GM19455 (cell line): ENCODE measurements around the gene IGFL3.
"Not testable (repeated sequence)": the region's sequence is repeated elsewhere in the genome, so short reads cannot be mapped to it uniquely, and the experiment has no call there.

ENCODE experiments used
- ATAC-seq: cut with Tn5 transposase; IDR thresholded peaks from one replicate; pipeline ENCODE4 v1.9.1; 2021; ENCODE audit not compliant: unreplicated experiment

IGFL3 gene

DNA sequence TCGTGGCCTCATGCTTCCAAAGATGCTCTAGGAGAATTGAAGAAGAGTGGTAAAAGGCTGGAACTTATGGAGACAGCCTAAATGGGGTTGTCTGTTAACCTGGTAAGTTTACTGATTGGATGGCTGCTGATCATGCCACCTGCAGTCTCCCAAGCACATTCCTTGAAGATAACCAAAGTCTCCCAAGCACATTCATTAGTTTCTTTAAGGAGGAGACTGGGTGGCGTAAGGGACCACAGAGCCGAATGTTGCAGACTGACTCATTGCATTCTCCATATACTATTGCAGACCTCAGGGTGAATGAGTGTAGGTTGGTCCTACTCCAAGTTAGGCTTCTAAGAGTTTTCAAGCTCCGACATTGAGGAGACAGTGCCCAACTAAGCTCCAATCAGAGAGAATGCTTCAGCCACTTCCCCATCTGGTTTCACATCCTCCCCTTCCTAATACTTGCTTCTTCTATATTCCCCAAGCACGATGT lies at the start of gene IGFL3:
IGFL3 (minus strand) TSS at position 51 of the 478 bp plus-strand sequence; CDS start at position 12, 39 bp downstream.
- ATAC-seq: no peak

DNA sequence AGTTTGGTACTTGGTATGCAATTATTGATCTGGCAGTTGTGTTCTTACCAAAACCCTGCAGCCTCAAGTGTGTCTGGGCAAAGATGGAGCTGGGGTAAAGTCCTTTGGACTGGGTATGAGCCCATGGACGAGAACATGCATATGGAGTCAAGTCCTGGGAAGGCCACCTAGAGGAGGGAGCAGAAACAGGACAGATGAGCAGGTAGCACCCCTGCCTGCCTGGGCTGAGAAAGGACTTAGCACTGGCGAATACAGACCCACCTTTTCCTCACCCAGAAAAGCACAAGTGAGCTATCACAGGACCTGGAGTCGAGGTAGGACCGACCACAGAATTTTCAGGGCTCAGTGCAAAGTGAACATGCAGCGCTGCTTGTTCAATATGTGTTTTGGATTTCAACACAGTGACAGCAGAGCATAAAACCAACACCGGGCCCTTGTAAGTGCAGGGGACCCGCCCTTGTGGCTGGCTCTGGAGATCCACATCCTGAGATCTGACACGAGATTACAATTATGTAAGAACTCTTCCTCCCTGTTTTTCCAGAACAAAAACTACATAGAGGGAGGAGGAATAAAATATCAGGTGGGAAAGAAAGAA lies 49.5 kb upstream of the IGFL3 start:
- no peak for ATAC-seq

DNA sequence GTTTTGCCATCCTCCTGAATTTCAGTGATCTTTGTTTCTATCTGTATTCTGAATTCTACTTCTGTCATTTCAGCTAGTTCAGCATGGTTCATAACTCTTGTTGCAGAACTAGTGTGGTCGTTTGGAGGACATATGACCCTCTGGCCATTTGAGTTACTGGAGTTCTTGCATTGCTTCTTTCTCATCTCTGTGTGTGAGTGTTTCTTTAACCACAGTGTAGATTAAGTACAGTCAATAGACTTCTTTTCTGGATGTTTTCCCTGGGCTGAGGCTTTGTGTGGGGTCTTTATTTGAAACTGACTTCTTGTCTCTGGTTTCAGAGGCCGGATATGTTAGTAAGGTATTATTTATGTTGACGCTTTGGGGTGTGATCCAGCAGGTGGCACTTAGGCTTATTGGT lies 38.2 kb upstream of the IGFL3 start:
- ATAC-seq: no peak

DNA sequence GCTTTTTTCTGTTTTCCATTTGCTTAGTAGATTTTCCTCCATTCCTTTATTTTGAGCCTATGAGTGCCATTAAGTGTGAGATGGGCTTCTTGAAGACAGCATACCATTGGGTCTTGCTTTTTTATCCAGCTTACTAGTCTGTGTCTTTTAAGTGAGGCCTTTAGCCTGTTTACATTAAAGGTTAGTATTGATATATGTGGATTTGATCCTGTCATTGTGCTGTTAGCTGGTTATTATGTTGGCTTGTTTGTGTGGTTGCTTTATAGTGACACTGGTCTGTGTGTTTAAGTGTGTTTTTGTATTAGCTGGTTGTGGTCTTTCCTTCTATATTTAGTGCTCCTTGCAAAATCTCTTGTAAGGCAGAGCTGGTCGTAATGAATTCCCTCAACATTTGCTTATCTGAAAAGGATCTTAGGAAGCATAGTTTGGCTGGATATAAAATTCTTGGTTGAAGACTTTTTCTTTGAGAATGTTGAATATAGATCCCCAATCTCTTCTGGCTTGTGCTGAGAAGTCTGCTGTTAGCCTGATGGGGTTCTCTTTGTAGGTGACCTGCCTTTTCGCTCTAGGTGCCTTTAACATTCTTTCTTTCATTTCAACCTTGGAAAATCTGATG lies 37.3 kb upstream of the IGFL3 start:
- not testable (repeated sequence) for ATAC-seq

DNA sequence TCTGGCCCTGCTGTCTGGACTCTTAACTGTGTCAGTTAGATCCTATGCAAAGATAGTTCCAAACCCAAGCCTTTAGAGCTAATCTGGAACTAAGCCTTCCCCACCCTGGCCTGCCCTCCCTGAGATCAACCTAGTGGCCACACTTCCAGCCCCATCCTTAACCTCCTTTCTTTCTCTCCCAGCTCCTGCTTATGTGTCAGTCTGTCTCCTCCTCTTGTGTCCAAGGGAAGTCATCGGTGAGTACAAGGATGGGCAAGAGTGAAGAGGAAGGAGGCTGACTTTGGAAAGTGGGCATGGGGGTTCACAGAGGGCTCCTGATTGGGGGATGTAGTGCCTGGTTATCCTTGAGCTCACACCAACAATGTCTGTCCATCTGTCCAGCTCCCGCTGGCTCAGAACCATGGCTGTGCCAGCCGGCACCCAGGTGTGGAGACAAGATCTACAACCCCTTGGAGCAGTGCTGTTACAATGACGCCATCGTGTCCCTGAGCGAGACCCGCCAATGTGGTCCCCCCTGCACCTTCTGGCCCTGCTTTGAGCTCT lies 35.8 kb upstream of the IGFL3 start:
- no peak for ATAC-seq

DNA sequence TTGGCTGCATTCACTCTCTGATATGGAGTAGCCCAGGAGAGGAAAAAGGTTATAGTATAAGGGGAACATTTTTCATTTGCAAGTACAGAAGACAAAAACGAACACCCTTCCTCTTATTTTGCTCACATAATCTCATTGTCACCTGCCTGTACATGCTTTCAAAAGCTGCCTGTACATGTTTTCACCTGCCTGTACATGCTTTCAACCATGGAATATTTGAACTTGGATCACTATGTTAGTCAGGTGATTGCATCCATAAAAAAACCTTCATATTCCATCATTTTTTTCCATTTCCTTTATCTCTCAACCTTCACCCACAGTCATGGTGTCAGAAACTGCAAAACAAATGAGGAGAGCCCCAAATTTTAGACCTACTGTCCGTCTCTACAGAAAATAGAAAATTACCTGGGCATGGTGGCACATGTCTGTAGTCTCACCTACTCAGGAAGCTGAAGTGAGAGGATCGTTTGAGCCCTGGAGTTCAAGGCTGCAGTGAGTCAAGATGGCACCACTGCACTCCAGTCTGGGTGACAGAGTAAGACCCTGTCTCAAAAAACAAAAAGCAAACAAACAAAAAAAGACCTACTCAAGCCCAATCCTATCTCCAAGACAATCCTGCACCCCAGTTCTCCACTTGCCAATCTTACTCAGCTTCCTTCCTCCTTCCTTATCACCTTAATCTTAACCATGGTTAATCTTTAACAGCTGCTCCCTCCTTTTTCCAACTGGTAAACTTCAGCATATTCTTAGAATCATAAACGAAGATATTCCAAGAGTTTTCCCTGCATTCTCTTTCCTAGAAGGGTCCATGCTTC lies 35.1 kb upstream of the IGFL3 start:
- ATAC-seq: no peak

DNA sequence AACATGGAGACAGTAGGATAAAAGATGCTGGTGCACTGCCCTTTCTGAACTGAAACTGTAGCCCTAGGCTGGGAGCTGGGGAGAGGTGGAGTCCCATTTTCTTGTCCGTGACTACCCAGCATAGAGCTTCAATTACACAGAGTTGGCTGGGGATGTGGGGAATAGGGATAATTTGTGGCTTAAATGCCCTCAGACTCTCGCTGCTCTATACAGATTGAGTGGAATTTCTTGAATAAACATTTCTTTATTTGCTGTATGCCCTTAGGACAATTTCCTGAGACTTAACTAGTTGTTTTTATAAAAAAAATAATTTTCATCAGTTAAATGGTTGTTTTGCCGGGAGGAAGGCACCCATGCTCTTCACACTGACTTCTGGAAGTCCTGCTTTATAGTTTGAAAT lies 30.7 kb upstream of the IGFL3 start:
- ATAC-seq: no peak

DNA sequence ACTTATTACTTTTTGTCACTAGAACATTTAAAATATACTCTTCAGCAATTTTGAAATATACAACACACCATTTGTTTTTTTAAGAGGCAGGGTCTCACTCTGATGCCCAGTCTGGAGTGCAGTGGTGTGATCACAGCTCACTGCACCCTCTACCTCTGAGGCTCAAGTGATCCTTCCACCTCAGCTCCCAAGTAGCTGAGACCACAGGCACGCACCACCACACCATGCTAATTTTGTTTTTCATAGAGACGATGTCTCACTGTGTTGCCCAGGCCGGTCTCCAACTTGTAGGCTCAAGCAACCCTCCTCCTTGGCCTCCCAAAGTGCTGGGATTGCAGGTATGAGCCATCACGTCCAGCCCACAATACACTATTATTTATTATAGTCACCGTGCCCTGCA lies 26.1 kb upstream of the IGFL3 start:
- no peak for ATAC-seq

DNA sequence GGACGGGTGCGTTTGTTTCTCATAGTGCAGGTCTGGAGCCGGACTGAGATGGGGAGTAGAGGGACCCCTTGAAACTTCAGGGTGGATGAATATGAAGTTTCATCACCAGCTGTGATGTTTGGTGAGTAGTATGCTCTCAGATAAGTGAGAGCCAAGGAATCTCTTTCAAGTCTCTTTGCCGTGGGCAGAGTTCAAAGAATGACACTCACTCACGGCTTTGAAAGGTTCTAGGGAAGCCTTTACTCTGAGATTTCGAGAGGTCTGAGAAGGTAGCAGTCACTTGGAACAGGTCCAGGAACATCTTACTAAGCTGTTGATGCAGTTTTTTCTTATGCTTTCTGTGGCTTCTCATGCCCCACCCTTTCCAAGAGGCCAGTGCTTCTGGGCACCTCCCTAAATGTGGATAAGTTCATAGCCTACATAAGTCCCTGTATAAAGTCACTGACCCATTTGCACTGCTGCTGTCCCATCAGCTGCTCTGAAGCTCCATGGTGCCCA lies 23.4 kb upstream of the IGFL3 start, which contains the start of gene IGFL2:
IGFL2 (plus strand) TSS at position 448 of the 498 bp plus-strand sequence; CDS start at position 489, 41 bp downstream.
- ATAC-seq: no peak

DNA sequence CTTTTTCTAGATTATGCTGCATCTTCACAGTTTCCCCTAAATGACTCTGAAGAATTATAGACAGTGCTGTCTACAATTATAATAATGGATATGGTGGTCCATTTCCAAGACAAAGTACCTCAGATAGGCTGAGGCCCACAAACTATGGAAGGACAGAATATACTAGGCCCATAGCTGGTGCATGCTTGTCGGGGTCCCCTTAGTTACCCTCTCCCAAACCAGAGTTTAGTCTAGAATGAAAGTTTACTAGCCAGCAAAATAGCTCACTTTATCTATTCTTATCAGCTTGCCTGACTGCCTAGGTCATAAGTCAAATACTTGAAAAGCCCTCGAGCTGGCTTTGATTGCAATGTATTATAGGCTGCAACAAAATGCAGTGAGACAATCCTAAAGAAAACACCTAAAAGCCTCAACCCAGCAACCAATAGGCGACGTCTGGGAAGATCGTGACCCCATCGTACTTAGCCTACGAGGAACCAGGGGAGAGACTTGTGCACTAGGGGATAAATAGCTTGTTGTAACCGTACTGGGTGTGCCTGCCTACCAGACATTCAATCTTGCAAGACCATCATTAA lies 22.8 kb upstream of the IGFL3 start:
- ATAC-seq: no peak

DNA sequence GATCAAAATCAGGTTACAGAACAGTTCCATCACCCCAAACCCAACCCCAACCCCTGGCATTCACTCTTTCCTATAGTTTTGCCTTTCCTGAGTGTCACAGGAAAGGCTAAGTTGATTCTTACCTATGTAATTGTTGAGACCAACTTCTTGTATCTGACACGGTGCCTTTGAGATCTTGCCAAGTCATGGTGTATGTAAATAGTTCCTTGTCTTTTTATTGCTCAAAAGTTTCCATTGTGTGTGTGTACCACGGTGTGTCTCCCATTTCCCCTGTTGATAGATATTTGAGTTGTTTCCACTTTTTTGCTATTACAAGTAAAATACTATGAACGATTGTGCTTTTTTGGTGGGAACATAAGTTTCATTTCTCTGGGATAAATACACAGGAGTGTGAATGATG lies 20.3 kb upstream of the IGFL3 start:
- ATAC-seq: no peak

DNA sequence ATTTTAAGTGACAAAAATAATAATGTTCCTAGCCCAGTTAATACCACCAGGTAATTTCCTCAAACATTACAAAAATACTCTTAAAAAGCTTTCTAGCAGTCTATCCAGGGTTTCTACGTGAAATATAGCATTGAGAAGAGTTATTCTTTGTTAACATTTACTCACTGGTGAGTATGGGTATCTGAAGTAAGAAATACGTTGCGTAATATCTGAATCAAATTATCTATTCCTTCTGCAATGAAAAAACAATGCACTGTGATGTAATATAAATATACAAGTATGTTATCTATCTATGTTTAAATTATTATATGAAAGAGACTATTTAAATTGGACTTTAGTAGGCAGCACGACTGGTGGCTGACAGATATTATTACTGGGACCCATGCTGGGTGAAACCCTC lies 17.8 kb upstream of the IGFL3 start:
- ATAC-seq: no peak

DNA sequence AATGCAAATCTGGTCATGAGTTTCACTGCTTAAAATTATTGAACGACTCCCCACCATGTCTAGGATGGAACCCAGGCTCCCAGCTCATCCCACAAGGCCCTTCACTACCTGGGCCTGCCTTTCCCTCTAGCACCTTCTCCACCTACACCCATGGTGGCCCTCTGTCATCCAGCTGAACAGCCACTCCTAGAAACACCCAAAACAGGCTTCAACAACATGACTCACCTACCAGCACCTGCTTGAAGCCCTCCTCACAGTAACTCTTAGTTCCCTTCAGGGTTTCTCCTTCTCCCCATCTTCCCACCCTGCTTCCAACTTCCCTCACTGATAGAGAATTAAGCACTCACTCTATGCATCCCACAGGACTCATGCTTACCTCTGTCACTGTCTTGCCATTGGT lies 16.9 kb upstream of the IGFL3 start:
- no peak for ATAC-seq

DNA sequence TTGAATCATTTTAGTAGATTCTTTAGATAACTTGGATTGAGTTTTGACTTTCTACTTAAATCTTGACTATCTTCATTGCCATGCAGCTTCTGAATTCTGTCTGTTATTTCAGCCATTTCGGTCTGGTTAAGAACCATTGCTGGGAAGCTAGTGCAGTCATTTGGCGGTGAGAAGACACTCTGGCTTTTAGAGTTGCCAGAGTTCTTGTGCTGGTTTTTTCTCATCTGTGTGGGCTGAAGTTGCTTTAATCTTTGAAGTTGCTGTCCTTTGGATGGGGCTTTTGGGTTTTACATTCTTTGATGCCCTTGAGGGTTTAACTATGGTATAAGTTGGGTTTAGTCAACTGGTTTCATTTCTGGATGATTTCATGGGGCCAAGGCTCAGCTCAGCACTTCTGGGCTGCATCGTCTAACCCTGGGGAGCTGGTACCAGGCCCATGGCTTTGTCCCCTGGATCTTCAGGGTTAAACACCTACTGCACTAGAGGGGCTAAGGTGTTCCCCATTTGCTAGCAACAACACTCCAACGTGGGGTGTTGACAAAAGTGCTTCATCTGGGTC lies 13.5 kb upstream of the IGFL3 start:
- ATAC-seq: no peak

DNA sequence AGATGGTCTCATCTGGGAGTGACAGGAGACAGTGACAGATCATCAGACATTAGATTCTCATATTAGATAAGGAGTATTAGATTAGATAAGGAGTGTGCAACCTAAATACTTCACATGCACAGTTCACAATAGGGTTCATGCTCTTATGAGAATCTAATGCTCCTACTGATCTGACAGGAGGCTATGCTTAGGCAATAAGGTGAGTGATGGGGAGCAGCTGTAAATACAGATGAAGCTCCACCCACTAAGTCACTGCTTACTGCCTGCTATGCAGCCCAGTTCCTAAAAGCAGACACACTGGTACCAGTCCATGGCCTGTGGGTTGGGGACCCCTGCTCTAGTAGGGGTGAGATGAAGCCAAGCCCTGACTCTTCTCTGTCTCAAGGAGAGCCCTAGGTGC lies 10.0 kb upstream of the IGFL3 start:
- no peak for ATAC-seq

DNA sequence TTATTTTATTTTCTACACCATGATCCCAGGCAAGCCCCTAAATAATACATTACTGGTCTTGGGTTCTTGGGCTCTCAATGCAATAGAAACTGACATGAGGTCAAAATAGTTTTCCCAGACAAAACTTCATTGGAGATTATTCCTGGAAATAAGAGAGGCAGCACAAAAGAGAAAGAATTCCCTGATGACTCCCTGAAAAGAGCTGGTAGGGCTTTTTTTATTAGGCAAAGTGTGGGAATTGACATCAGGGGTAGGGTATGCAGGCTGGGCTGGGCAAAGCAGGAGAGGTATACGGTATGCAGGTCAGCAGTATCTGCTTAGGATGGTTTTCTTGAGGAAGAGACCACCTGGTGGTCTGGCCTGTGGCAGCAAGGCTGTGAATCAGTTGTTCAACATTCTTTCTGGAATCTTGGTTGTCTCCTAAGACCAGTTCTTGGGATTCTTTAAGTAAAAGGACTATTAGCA lies 9.3 kb upstream of the IGFL3 start:
- no peak for ATAC-seq

DNA sequence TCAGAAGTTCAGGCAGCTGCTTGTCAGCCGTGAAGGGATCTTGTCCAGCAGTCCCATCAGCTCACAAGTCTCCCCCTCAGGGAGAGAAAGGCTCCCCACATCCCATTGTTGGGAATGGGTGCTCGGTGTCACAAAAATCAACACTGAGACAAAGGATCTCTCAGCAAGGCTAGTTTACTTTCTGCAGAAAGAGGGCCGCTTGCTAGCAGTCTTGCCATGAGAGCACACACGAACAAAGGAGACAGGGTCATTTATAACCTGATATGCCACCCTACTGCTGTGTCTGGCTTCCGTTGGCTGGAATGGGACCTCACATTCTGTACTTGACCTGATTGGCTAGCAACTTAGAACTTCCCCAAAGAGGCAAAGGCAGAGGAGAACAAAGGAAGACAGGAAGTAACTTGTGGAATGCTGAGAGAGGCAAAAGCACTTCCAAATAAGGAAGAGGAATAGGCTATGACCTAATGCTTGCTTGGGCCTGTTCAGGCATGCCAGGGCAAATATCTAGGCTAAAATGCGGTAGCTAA lies 8.7 kb upstream of the IGFL3 start:
- no peak for ATAC-seq

DNA sequence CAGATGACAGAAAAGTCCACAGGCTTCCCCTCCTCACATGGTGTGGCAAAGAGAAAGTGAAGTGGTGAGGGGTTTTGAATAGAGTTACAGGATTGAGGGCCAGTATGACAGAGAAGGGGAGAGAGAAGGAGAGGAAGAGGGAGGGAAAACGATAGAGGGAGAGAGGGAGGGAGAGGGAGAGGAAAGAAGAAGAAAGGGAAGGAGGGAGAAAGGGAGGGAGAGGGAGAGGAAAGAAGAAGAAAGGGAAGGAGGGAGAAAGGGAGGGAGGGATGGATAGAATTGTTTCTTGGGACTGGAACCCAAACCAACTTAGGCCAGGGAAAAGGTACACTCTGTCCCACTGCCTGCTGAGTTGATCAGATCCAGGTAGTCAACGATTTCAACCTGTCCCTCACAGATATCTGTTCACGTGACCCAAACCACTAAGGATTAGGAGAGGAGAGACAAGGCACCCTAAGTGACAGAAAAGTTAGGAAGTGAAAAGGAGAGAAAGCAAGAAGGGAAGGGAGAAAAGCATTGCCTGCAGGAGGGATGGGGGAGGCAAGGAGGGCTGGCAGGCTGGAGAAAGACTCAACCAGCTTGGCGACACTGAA lies 8.1 kb upstream of the IGFL3 start:
- ATAC-seq: no peak

DNA sequence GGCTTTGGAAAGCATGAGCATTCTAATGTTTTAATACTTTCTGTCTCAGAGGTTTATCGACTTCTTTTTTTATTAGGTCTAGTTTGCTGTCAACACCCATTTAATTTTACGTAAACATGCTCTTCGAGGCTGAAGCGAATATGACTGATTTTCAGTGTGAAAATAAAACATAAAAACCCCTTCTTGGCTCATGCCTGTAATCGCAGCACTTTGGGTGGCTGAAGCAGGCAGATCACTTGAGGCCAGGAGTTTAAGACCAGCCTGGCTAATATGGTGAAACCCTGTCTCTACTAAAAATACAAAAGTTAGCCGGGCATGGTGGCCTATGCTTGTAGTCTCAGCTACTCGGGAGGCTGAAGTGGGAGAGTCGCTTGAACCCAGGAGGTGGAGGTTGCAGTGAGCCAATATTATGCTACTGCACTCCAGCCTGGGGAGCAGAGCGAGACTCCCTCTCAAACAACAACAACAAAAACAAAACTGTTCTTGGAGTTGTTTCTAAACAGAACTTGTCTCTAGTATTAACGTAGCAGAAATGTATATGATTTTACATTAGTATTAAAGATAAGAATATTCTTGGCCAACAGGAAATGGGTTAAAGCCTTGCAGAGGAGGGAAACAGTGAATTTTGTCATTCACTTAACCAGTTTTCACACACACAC lies 7.1 kb upstream of the IGFL3 start:
- no peak for ATAC-seq
